ENCODE measurements around the gene LETMD1.

LETMD1 gene

DNA sequence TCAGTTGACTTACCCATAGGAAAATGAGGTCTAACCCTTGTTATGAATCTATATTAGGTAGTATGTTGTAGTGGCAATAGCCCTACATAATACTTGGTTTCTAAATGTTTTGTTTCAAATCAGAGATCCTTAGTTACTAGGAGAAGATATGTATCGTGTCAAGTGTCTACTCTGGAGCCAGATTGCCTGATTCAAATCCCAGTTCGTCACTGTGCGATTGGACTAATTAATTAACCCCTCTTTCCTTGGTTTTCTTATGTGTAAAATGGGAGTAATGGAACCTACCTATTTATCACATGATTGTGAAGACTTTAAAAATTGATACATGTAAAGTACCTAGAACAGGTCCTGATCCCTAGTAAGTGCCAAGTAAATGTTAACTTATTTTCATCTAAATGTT lies 1.4 kb downstream of the LETMD1 start:
- H3K27ac ChIP-seq, result no peak overlapping the region
- TF ChIP-seq, protein P1, sequence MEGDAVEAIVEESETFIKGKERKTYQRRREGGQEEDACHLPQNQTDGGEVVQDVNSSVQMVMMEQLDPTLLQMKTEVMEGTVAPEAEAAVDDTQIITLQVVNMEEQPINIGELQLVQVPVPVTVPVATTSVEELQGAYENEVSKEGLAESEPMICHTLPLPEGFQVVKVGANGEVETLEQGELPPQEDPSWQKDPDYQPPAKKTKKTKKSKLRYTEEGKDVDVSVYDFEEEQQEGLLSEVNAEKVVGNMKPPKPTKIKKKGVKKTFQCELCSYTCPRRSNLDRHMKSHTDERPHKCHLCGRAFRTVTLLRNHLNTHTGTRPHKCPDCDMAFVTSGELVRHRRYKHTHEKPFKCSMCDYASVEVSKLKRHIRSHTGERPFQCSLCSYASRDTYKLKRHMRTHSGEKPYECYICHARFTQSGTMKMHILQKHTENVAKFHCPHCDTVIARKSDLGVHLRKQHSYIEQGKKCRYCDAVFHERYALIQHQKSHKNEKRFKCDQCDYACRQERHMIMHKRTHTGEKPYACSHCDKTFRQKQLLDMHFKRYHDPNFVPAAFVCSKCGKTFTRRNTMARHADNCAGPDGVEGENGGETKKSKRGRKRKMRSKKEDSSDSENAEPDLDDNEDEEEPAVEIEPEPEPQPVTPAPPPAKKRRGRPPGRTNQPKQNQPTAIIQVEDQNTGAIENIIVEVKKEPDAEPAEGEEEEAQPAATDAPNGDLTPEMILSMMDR (conservative IDR thresholded peaks at IDR 0.05), result no peak
- no peak for TF ChIP-seq ZFX (IDR thresholded peaks at IDR 0.05)

DNA sequence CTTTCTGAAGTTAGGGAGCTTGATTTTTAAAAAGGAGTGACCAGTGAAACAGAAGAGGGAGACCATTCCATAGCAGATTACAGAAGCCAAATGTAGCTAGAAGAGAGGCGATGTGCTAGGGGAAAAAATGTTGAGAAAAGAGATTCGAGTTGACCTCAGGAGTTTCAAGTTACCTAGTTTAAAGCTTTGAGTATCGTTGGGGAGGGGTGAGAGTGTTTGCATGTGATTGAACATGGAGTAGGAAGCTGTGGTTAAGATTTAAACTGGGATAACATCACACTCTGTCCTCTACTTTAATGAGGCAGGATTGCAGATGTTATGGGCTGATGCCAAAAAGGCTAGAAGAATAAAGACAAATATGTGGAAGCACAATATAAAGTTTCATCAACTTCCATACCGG lies 3.7 kb downstream of the LETMD1 start:
- TF ChIP-seq, protein P1 (conservative IDR thresholded peaks at IDR 0.05), result no peak
- no peak for TF ChIP-seq ZFX (IDR thresholded peaks at IDR 0.05)
- H3K27ac ChIP-seq, result no peak overlapping the region

DNA sequence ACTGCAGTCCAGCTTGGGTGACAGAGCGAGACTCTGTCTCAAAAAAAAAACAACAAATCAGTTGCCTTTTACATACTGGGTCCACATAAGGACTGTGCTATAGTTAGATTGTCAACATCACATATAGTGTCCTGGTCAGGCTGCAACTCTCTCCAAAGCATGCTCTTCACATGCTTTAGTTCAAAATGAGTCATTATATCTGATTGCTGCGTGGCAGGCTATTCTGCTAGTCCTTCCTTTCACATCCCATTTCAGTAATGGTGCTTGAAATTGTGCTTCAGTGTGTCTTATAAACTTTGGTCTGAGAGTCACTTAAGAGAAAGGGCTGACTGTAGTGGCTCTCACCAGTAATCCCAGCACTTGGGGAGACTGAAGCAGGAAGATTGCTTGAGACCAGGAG lies 6.9 kb downstream of the LETMD1 start:
- no peak overlapping the region for H3K27ac ChIP-seq
- TF ChIP-seq, protein P1 (conservative IDR thresholded peaks at IDR 0.05), result no peak
- TF ChIP-seq ZFX (IDR thresholded peaks at IDR 0.05), result no peak

DNA sequence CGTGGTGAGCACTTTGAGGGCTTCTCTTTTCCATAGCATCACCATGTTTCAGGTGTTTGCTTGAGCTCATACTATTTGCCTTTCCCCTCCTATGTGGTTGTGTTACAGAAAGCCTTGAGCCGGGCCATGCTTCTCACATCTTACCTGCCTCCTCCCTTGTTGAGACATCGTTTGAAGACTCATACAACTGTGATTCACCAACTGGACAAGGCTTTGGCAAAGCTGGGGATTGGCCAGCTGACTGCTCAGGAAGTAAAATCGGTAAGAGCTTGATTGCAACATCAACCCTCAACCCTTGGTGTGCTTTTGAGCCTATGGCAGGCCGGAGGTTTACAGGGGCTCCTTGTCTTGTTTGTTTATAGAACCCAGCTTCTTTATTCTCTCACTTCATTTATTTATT lies 8.1 kb downstream of the LETMD1 start:
- H3K27ac ChIP-seq, result no peak overlapping the region
- TF ChIP-seq, protein P1 (conservative IDR thresholded peaks at IDR 0.05), result no peak

DNA sequence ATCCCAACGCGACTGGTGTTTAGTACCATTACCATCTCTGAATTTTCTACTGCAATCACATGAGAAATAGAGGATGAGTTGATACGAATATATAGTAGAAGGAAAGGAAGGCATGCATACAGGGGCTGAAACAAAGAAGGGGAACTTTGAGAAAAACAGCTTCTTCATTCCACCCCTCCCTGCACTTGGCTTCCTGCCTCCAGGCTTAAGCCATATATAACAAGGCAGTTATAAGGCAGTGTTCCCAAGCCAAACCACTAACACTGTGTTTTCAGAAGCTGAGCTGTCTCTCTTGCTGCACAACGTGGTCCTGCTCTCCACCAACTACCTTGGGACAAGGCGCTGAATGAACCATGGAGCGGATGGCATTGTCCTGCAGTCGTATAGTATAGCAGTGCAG lies 11.0 kb downstream of the LETMD1 start:
- TF ChIP-seq ZFX (IDR thresholded peaks at IDR 0.05), result no peak
- TF ChIP-seq, protein P1 (conservative IDR thresholded peaks at IDR 0.05), result no peak
- H3K27ac ChIP-seq, result no peak overlapping the region

DNA sequence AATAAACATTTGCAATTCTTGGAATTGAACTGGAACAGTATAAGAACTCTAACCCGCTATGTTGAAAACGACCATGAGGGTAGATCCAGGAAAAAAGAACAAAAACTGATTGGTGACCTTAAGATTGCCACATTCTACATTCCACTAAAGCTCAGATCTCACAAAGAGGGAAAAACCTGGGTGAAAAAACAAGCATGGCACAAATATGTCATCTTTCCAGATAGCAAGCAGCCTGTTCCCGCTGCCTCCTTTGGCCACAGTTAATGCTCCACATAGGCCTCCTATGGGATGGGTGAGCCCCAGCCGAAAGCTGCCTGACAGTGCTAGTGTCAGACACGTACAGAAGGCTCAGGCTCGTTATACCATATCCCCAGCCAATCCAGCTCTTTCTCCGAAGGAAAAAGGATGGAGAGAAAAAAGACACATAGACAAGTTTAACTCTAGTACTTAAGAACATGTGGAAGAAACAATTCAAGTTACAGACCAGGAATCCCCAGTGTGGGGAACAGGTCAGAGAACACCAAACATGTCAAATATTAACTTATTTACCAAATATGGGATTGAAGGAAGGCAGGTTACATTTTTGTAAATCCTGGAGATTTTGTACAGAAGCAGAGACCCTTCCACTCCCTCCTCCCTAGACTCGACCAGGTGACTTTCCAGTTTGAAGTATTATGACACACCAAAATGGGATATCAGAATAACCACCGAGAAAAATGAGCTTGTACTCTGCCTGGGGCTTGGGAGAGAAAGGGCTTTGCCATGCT lies 14.7 kb downstream of the LETMD1 start:
- TF ChIP-seq ZFX (IDR thresholded peaks at IDR 0.05), result no peak
- TF ChIP-seq, protein P1 (conservative IDR thresholded peaks at IDR 0.05), result no peak
- no peak overlapping the region for H3K27ac ChIP-seq

DNA sequence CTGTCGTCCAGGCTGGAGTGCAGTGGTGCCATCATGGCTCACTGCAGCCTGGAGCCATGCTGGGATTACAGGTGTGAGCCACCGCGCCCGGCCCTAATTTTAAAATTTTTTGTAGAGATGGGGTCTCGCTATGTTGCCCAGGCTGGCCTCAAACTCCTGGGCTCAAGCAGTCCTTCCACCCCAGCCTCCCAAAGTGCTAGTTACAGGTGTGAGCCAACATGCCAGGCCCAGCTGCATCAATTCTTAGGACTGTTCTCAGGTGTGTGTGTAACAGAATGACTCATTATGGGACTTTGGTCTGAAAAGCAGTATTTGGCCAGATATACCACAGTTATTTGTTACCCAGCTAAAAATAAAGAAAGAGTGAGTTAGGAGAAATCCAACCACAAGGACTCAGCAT lies 17.4 kb downstream of the LETMD1 start:
- TF ChIP-seq, protein P1 (conservative IDR thresholded peaks at IDR 0.05), result no peak
- TF ChIP-seq ZFX (IDR thresholded peaks at IDR 0.05), result no peak

More for the DNA sequence above, 17.4 kb downstream of the LETMD1 start:
- no peak overlapping the region for H3K27ac ChIP-seq
